ENCODE measurements around the gene DTX1. TPM values are rescaled to one million over a fixed set of nuclear protein-coding genes. Genes with fewer than 3 reads are reported as not detected.

DTX1 gene
- total RNA-seq, 1 donor from 2014 or later, result 4.3 TPM

DNA sequence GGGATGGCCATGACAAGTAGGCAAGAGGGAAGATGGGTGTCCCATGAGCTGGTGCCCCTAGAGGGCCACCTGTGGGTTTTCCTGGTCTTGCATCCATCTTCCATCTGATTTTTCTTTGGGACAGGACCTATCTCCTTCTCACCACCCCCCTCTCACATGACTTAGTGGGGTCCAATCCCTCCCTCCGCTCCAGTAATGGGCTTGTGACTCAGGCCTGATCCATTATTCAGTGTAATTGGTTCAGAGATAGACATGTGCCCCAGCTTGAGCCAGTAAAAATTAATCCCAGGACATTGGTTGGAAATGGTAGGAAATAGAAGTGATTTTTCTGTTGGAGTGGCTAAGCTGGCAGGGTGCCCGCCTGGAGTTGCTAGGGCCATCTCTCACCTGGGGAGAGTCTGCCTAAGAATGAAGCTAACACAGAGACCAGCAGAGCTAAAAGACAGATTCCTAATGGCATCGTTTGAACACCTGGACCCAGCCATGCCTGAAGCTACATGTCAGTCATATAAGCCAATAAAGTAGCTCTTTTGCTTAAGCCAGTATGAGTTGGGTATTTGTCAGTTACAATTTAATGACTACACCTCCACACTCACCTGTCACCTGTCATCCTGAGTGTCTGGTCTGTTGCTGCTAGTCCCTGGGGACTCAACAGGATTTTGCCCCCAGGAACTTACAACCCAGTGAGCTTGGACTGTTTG is 64.3 kb downstream of the DTX1 start:
- no peaks in the 10 kb centered on the region for H3K4me1 Mint-ChIP-seq (ENCODE audit: low read depth, unreplicated experiment)
- TF ChIP-seq, protein P1, sequence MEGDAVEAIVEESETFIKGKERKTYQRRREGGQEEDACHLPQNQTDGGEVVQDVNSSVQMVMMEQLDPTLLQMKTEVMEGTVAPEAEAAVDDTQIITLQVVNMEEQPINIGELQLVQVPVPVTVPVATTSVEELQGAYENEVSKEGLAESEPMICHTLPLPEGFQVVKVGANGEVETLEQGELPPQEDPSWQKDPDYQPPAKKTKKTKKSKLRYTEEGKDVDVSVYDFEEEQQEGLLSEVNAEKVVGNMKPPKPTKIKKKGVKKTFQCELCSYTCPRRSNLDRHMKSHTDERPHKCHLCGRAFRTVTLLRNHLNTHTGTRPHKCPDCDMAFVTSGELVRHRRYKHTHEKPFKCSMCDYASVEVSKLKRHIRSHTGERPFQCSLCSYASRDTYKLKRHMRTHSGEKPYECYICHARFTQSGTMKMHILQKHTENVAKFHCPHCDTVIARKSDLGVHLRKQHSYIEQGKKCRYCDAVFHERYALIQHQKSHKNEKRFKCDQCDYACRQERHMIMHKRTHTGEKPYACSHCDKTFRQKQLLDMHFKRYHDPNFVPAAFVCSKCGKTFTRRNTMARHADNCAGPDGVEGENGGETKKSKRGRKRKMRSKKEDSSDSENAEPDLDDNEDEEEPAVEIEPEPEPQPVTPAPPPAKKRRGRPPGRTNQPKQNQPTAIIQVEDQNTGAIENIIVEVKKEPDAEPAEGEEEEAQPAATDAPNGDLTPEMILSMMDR (IDR thresholded peaks at IDR 0.05; ENCODE audit: partially characterized antibody, unreplicated experiment), result no peak
- peaks cover 6% of the 10 kb centered on the region for H3K9me3 Mint-ChIP-seq (ENCODE audit: unreplicated experiment)
- no peak overlapping the region for H3K27ac Mint-ChIP-seq (ENCODE audit: unreplicated experiment)
- peaks cover 11% of the 10 kb centered on the region for H3K36me3 Mint-ChIP-seq (ENCODE audit: unreplicated experiment)
- no peak for DNase-seq
- H3K27me3 Mint-ChIP-seq (ENCODE audit: unreplicated experiment), result peaks cover 7% of the 10 kb centered on the region
- no peak overlapping the region for H3K4me3 Mint-ChIP-seq (ENCODE audit: unreplicated experiment)

DNA sequence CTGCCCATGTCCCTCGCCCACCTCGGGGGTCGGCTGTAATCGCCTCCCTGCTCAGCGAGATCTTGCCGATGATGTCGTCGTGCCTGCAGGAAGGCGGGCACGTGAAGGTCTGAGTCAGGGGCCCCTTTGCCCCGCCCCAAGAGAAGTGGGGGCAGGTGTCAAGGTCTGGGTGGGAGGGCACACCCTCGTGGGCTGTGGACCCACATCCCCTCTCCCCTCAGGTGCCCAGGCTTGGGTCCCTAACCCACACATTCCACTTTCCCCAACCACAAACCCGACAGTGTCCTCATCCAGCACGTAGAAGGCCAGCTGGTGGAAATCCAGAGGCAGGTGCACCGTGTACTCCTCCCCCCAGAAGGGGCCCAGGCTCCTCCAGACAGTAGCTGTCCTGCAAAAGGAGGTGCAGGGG is 71.3 kb downstream of the DTX1 start:
- Mint-ChIP-seq H3K36me3 (ENCODE audit: unreplicated experiment) (peaks cover 9% of the 10 kb centered on the region), H3K4me1 (ENCODE audit: low read depth, unreplicated experiment) (no peaks in the 10 kb centered on the region), H3K9me3 (ENCODE audit: unreplicated experiment) (peaks cover 5% of the 10 kb centered on the region), H3K27me3 (ENCODE audit: unreplicated experiment) (peaks cover 4% of the 10 kb centered on the region), H3K27ac (ENCODE audit: unreplicated experiment) (no peak overlapping the region), H3K4me3 (ENCODE audit: unreplicated experiment) (no peak overlapping the region)
- DNase-seq, result no peak
- TF ChIP-seq, protein P1 (IDR thresholded peaks at IDR 0.05; ENCODE audit: partially characterized antibody, unreplicated experiment), result no peak

DNA sequence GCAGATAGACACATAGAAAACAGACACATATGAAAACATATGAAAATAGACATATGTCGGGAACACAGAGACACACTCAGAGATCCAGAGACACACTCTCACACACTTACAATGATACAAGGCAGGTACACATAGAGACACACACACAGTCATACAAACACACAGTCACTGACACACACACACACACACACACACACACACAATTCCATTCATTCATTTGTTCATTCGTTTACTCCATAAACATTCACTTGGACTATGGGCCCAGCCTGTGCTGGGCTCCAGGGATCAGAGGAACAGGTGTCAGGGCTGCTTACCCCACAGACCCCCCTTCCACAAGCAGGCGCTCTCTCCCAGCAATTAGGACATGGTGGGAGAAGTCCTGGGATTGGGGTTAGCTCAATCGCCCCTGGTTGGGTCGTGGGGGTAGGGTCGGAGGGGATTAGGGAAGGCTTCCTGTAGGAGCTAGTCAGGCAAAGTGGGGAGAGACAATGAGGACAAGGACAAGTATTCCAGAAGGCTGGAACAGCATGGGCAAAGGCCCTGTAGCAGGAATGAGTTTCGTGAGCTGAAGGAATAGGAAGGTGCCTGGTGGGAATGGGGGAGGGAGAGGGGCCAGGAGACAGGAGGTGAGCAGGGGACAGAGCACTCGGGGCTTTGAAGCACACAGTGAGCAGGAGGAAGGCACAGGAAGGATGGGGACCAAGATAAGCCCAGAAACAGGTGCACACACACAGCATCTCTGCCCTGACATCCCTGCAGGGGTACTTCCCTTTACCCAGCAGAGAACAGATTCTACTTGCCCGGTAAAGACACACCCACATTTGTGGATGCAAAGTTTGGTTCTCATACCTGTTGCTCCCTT is 72.5 kb downstream of the DTX1 start:
- no peak for DNase-seq
- Mint-ChIP-seq H3K36me3 (ENCODE audit: unreplicated experiment) (peaks cover 3% of the 10 kb centered on the region), H3K4me3 (ENCODE audit: unreplicated experiment) (no peak overlapping the region), H3K27me3 (ENCODE audit: unreplicated experiment) (peaks cover 4% of the 10 kb centered on the region), H3K4me1 (ENCODE audit: low read depth, unreplicated experiment) (no peaks in the 10 kb centered on the region), H3K9me3 (ENCODE audit: unreplicated experiment) (peaks cover 4% of the 10 kb centered on the region), H3K27ac (ENCODE audit: unreplicated experiment) (no peak overlapping the region)
- TF ChIP-seq, protein P1 (IDR thresholded peaks at IDR 0.05; ENCODE audit: partially characterized antibody, unreplicated experiment), result no peak

DNA sequence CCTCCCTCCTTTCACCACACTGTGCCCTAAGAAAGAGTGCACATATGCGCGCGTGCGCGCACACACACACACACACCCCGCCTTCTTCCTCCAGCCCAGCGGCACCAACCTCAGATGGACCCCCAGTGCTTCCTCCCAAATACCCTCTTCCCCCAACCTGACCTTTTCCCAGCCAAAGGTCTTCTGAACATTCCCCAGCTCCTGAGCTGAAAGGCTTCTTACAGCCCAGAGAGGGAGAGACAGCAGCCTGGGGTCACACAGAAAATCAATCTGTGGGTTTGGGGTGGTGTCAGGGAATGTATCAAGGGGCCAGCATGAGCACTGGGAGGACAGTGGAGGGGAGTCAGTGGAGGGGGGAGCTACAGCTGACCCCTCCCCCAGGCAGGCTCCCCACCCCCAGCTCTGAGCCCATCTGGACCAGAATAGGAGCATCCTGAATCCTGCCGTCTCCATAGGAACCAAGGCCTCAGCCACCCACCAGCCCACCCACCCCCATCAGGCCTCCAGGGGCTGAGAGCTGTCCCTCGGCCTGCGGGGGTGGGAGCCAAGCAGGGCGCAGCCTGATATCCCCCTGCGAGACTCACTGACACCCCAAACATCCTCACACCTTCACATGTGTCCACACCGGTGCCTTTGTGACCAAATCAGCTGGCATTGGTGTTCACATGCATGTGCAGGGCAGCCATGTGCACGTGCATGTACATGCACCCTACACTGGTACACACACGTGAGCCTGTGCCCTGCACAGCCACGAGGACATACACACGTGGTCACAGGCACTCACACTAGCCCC is 73.3 kb downstream of the DTX1 start:
- H3K27me3 Mint-ChIP-seq (ENCODE audit: unreplicated experiment), result peaks cover 4% of the 10 kb centered on the region
- peaks cover 1% of the 10 kb centered on the region for H3K9me3 Mint-ChIP-seq (ENCODE audit: unreplicated experiment)
- TF ChIP-seq, protein P1 (IDR thresholded peaks at IDR 0.05; ENCODE audit: partially characterized antibody, unreplicated experiment), result no peak
- H3K4me1 Mint-ChIP-seq (ENCODE audit: low read depth, unreplicated experiment), result no peaks in the 10 kb centered on the region
- H3K27ac Mint-ChIP-seq (ENCODE audit: unreplicated experiment), result no peak overlapping the region
- H3K36me3 Mint-ChIP-seq (ENCODE audit: unreplicated experiment), result no peaks in the 10 kb centered on the region
- no peak for DNase-seq
- H3K4me3 Mint-ChIP-seq (ENCODE audit: unreplicated experiment), result no peak overlapping the region
